Panc1 (cell line): ENCODE data around the gene RAD51AP1. TPM values are rescaled to one million over a fixed set of nuclear protein-coding genes. Genes with fewer than 3 reads are reported as not detected.

ENCODE experiments used
- ATAC-seq: fragments of 200-7000 bp; cut with Tn5 transposase; 2 replicates; pipeline ENCODE4 v1.9.1; 2020; ENCODE audit warnings: mild to moderate bottlenecking, moderate library complexity
- BruUV-seq: library from RNA; stranded (reverse); fragments of 400-500 nt; replicated peaks from 2 replicates; lab custom pipeline; 2021; lab: Mats Ljungman, UMichigan
- CTCF ChIA-PET: fragments of 300-600 bp; sonication (Branson Sonifier 250); formaldehyde crosslinking; loops from one replicate; lab custom pipeline; 2022; ENCODE audit warnings: antibody characterized with exemption; lab: Charles Lee
- POLR2A ChIA-PET: fragments of 300-600 bp; sonication (Branson Sonifier 250); formaldehyde crosslinking; loops from one replicate; lab custom pipeline; 2022; ENCODE audit warnings: antibody characterized with exemption; lab: Charles Lee
- DNase-seq: peaks from one replicate; pipeline ENCODE4 v3.0.0-alpha.2; 2010; ENCODE audit warnings: low read depth, low spot score
- H3K27ac ChIP-seq: 2 replicates; pipeline ENCODE4 v1.5.1; 2011; ENCODE audit warnings: mild to moderate bottlenecking, low read length, inconsistent platforms
- H3K27me3 ChIP-seq: fragments of 200-500 bp; sonication (Bioruptor generic); 2 replicates; pipeline ENCODE4 v1.6.0; 2014; ENCODE audit warnings: low read length, inconsistent platforms; ENCODE audit not compliant: control insufficient read depth, insufficient read depth
- H3K36me3 ChIP-seq: fragments of 200-500 bp; sonication (Bioruptor generic); 2 replicates; pipeline ENCODE4 v1.5.1; 2014; ENCODE audit warnings: inconsistent platforms, mild to moderate bottlenecking, low read length, moderate library complexity; ENCODE audit not compliant: control insufficient read depth, insufficient read depth
- H3K4me1 ChIP-seq: 2 replicates; pipeline ENCODE4 v1.5.1; 2011; ENCODE audit warnings: inconsistent platforms, mild to moderate bottlenecking, low read length, moderate library complexity; ENCODE audit not compliant: control insufficient read depth, insufficient read depth
- H3K4me3 ChIP-seq, 2 experiments: 2 replicates each; pipeline ENCODE4 v1.5.1; 2011 to 2012; ENCODE audit warnings: low read depth in 2 of 2, low read length in 2 of 2, mild to moderate bottlenecking in 2 of 2, inconsistent platforms in 1 of 2, moderate library complexity in 1 of 2
- H3K9me3 ChIP-seq: fragments of 200-500 bp; sonication (Bioruptor generic); 2 replicates; pipeline ENCODE4 v1.5.1; 2014; ENCODE audit warnings: low read depth, mild to moderate bottlenecking, inconsistent platforms, low read length, moderate library complexity; ENCODE audit not compliant: control insufficient read depth, insufficient read depth
- CTCF ChIP-seq: fragments of 450-650 bp; IDR thresholded peaks from 2 replicates; pipeline ENCODE4 v1.5.1; 2017; ENCODE audit warnings: mild to moderate bottlenecking
- POLR2AphosphoS5 ChIP-seq: IDR thresholded peaks from 2 replicates; pipeline ENCODE4 v1.6.1; 2012; ENCODE audit warnings: mild to moderate bottlenecking, low read depth, low read length, moderate library complexity
- SIN3A ChIP-seq: IDR thresholded peaks from 2 replicates; pipeline ENCODE4 v1.6.1; 2012; ENCODE audit warnings: low read depth, mild to moderate bottlenecking, low read length, moderate library complexity, borderline replicate concordance; ENCODE audit not compliant: insufficient read depth
- TCF7L2 ChIP-seq: IDR thresholded peaks from 2 replicates; pipeline ENCODE4 v1.6.1; 2011; ENCODE audit warnings: mild to moderate bottlenecking, low read depth, low read length, inconsistent platforms
- in situ Hi-C: cut with HindIII; loops from 2 replicates; pipeline ENCODE4 v1.10.0; 2016; ENCODE audit warnings: low sequenced_read_pairs, low pct_unique_long_range_greater_than_20kb
- intact Hi-C: fragments of 100-400 bp; cut with micrococcal nuclease; formaldehyde crosslinking; loops from one replicate; pipeline ENCODE4 v1.10.0; 2022; ENCODE audit not compliant: unreplicated experiment
- total RNA-seq: library from RNA; stranded (reverse); gene quantifications from one replicate; pipeline ENCODE4 v1.2.1, GENCODE V29; 2021; ENCODE audit not compliant: unreplicated experiment
- TF ChIP-seq, protein P1 (sequence below), 2 experiments: IDR thresholded peaks; 2 replicates each; pipeline ENCODE4 v1.6.1; 2011 to 2012; ENCODE audit warnings: low read depth in 2 of 2, control low read depth in 1 of 2, low read length in 1 of 2, mild to moderate bottlenecking in 1 of 2, moderate library complexity in 1 of 2; ENCODE audit not compliant: insufficient read depth in 1 of 2

Gene RAD51AP1
- total RNA-seq, 1 experiment from 2014 or later: 18.1 TPM

GRCh38 chr12:4569261-4569660, 30.6 kb downstream of the RAD51AP1 start:
- CTCF ChIA-PET: no interaction called here
- DNase-seq (no peak), ATAC-seq (no peak)
- Histone ChIP-seq H3K27me3 (no peaks in the 10 kb centered on the region), H3K36me3 (no peaks in the 10 kb centered on the region), H3K4me1 (no peaks in the 10 kb centered on the region), H3K27ac (no peak overlapping the region), H3K4me3 (no peak overlapping the region), H3K9me3 (no peaks in the 10 kb centered on the region)
- POLR2A ChIA-PET: no interaction called here
- no TSS peak for BruUV-seq
- in situ Hi-C loops (no loop called here), intact Hi-C loops (no loop called here)
- no peak for TF ChIP-seq CTCF
- no peak for TF ChIP-seq TCF7L2
- TF ChIP-seq SIN3A: no peak
- no peak for TF ChIP-seq POLR2AphosphoS5
- TF ChIP-seq, protein P1, sequence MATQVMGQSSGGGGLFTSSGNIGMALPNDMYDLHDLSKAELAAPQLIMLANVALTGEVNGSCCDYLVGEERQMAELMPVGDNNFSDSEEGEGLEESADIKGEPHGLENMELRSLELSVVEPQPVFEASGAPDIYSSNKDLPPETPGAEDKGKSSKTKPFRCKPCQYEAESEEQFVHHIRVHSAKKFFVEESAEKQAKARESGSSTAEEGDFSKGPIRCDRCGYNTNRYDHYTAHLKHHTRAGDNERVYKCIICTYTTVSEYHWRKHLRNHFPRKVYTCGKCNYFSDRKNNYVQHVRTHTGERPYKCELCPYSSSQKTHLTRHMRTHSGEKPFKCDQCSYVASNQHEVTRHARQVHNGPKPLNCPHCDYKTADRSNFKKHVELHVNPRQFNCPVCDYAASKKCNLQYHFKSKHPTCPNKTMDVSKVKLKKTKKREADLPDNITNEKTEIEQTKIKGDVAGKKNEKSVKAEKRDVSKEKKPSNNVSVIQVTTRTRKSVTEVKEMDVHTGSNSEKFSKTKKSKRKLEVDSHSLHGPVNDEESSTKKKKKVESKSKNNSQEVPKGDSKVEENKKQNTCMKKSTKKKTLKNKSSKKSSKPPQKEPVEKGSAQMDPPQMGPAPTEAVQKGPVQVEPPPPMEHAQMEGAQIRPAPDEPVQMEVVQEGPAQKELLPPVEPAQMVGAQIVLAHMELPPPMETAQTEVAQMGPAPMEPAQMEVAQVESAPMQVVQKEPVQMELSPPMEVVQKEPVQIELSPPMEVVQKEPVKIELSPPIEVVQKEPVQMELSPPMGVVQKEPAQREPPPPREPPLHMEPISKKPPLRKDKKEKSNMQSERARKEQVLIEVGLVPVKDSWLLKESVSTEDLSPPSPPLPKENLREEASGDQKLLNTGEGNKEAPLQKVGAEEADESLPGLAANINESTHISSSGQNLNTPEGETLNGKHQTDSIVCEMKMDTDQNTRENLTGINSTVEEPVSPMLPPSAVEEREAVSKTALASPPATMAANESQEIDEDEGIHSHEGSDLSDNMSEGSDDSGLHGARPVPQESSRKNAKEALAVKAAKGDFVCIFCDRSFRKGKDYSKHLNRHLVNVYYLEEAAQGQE (IDR thresholded peaks at IDR 0.05; ENCODE audit: insufficient read depth in 1 of 2, low read depth in 2 of 2, low read length in 1 of 2): no peak

DNA sequence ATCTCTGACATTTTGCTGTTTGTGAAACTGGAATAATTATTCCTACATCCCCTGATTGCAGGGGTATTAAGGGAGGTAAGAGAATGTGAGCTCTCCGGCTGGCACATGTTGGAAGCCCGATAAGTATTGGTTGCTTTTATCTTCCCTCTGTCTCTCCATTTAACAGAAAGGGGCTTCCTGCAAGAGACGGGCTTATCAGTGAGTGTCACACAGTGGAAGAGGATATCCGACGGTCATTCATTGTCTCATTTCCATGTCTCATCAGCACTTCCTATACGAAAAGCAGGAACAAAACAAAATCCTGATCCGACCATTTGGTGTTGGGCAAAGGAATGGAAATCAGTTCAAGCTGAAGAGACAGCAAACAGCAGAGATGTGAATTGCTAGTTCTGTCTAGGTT, 34.0 kb downstream of the RAD51AP1 start:
- Histone ChIP-seq H3K36me3 (no peaks in the 10 kb centered on the region), H3K27ac (no peak overlapping the region), H3K27me3 (no peaks in the 10 kb centered on the region), H3K9me3 (no peaks in the 10 kb centered on the region), H3K4me1 (no peaks in the 10 kb centered on the region), H3K4me3 (no peak overlapping the region)
- ChIA-PET CTCF (no interaction called here), POLR2A (no interaction called here)
- ATAC-seq (no peak), DNase-seq (no peak)
- in situ Hi-C loops: no loop called here
- intact Hi-C loops: no loop called here
- TF ChIP-seq SIN3A (no peak), TCF7L2 (no peak), POLR2AphosphoS5 (no peak), CTCF (no peak)
- TF ChIP-seq, protein P1 (IDR thresholded peaks at IDR 0.05; ENCODE audit: insufficient read depth in 1 of 2, low read depth in 2 of 2, low read length in 1 of 2): no peak
- BruUV-seq: no TSS peak
